ENCODE data around the gene AMBRA1.
"Not testable (repeated sequence)": the region's sequence is repeated elsewhere in the genome, so short reads cannot be mapped to it uniquely, and the experiment has no call there.

The AMBRA1 gene

DNA sequence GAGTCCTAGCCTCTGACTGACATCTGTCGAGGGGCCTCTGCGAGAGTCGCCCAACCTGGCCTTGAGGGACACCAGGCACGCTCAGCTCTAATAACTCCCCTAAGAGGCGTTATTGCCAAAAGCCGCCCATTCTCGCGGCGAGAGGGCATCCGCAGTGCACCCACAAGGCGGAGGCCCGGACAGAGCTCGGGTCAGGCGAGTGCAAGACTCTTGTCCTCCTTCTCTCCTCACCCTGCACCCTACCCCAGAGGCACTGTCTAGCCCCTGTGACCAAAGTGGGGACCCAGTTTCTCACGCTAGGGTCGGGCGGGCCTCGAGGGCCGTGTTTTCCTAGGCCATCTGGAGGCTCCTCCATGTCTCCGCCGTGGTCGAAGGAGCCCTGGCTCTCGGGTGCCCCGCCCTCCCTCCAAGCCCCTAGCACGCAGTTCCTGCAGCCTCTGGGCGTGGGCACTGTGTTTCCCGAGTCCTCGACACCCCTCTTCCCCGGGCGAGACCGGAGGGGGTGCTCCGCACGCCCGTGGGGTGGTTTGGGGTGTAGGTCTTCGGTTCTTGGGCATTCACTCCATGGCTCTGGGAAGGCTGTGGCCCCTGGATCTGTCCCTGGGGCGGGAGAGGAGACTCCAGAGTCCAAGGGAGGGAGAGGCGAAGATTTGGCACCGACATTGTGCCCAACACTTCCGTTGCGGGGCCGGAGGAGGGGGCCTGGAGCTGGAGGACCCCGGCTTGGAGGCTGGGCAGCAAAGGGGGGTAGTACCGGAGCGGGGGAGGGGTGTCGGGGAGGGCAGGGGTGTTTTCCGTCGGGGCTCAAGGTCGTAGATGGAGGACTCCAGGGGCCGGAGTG, 203.3 kb downstream of the AMBRA1 start:
- DNase-seq = no peak

DNA sequence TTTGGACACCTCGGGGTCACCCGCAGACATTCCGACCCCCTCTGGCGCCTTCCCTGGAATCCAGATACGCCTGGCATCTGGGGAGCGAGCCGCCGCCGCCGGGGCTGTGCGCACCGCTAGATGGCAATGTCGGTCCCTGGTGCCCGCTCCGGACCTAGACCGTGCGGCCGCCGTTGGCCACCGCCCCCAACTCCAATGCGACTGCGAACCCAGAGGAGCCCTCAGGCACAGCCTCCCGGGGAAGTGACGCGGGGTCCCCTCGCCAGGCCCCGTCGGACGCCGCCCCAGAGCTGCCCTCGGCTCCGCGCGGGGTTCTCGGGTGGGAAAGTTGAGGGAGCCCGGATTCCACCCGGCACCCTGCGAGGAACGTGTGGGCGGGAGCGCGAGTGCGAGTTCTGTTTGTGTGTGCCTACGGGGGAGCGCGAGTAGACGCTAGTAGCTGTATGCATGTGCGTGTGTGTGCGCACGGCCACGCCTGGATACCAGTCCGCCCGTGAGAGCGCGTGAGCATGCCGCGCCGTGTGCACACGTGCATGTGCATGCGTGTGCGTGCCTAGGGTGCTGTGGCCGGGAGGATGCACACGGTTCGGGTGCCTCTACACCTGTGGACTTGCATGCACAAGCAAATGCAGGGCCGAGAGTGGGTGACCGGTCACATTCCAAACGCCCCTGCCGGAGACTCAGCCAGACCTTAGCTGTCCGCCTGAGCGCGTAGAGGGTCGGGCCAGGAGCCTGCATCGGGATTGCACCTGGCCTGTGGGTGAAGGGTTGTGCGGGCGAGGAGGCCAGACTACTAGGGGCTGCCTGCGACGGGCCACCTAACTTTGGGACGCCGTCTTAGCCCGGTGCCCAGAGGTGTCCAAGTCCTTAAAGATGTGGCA, 204.1 kb downstream of the AMBRA1 start:
- DNase-seq = peak; percentile 37 to 54

DNA sequence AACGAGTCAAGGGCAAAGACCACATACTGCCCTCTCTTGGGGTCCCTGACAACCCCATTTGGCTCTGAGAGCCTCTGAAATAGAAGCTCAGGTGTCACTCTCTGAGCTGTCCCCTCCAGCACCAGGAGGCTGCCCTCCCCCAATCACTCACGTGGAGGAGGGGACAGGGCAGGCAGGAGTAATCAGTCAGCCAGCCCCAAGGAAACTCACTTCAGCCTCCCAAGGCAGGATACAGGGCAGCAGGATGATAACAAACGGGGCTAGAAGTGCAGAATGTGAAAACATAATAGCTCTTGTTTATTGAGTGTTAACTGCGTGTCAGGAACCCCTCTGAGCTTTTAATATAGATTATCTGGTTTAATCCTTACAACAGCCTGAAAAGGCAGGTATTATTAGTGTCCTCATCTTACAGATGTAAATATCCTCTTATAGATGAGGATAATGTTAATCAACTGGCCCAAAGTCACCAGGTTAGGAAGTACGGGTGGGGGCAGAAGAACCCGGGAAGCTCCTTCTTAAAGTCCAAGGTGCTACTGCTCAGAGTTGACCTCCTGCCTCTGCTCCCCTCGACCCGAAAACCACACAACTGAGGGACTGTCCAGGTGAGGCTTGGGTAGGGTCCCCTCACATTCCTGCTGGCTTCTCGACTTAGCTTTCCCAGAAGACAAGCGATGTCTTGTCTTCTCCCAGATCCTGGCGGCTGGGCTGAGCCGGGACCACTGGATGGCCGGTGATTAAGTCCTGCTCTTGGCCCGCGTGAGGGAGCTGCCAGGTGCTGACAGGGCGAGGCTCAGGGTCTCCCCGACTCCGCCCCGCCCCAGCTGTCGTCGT, 205.0 kb downstream of the AMBRA1 start:
- DNase-seq = no peak

GRCh38 chr11:46387919-46388618, 205.8 kb downstream of the AMBRA1 start:
- DNase-seq = no peak

- DNase-seq = no peak
These were observed 206.4 kb downstream of the AMBRA1 start for GRCh38 chr11:46387456-46387855.

DNA sequence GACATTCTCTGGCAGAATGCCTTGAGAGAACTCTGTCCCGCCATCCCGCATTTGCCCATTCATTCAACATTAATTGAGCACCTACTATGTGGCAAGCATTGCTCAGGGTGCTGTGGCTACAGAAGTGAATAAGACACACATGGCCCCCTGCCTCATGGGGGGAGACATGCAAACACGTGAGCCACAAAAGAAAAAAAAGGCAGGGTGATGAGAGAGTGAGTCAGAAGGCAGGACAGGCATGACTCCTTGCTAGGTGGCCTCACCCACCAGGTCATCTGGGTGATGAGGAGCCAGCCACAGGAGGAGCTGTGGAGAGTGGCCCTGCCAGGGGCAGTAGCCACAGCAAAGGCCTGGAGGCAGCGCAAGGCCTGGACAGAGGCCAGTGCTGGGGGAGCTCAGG, 207.1 kb downstream of the AMBRA1 start:
- no peak for DNase-seq

DNA sequence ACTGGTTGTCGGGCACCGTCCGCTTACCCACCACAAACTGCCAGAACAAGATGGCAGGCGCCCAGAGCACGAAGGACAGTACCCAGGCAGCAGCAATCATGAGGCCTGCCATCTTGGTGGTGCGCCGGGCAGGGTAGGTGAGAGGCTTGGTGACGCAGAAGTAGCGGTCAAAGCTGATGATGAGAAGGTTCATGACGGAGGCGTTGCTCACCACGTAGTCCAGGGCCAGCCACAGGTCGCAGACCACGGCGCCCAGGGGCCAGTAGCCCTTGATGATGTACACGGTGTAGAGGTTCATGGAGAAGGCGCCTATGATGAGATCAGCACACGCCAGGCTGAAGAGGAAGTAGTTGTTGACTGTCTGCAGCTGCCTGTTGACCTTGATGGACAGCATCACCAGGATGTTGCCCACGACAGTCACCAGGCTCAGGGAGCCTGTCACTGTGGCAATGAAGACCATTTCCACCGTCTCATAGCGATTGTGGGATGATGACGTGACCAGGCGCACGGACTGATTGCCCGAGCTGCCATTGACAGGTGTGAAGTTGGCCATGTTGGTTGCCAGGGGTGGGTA, 207.7 kb downstream of the AMBRA1 start:
- no peak for DNase-seq

DNA sequence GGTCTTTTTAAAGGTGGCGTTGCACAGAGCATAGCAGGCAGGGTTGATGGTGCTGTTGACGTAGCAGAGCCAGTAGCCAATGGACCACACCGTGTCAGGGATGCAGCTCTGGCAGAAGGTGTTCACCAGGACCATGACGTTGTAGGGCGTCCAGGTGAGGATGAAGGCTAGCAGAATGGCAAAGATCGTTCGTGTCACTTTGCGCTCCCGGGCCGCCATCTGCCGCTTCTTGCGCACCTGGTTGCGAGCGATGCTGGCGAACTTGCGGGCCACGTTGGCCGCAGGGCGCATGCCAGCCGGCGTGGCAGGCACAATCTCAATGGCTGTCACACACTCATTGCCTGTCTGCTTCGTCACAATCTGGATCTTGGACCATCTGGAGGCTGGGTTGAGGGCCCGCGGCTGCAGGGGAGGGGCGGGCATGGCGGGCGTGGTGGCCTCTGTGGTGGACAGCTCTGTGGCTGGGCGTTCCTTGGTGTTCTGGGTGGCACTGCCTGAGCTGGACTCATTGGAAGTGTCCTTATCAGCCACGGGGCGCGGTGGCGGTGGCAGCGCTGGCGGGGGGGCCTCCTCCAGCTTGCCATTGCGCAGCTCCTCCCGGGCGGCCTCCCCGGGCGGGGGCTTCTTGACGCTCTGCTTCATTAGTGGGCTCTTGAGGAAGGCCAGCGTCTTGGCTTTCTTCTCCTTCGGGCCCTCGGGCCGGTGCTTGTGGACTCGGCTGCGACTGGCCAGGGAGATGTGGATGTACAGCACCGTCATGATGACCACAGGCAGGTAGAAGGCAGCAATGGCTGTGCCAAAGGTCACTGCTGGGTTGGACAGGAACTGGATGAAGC, 208.4 kb downstream of the AMBRA1 start:
- DNase-seq = no peak

- no peak for DNase-seq
These were observed 209.7 kb downstream of the AMBRA1 start for GRCh38 chr11:46383974-46384701.

- DNase-seq = no peak
These were observed 210.4 kb downstream of the AMBRA1 start for GRCh38 chr11:46383404-46383758.

- no peak for DNase-seq
These were observed 211.0 kb downstream of the AMBRA1 start for GRCh38 chr11:46382646-46383403.

DNA sequence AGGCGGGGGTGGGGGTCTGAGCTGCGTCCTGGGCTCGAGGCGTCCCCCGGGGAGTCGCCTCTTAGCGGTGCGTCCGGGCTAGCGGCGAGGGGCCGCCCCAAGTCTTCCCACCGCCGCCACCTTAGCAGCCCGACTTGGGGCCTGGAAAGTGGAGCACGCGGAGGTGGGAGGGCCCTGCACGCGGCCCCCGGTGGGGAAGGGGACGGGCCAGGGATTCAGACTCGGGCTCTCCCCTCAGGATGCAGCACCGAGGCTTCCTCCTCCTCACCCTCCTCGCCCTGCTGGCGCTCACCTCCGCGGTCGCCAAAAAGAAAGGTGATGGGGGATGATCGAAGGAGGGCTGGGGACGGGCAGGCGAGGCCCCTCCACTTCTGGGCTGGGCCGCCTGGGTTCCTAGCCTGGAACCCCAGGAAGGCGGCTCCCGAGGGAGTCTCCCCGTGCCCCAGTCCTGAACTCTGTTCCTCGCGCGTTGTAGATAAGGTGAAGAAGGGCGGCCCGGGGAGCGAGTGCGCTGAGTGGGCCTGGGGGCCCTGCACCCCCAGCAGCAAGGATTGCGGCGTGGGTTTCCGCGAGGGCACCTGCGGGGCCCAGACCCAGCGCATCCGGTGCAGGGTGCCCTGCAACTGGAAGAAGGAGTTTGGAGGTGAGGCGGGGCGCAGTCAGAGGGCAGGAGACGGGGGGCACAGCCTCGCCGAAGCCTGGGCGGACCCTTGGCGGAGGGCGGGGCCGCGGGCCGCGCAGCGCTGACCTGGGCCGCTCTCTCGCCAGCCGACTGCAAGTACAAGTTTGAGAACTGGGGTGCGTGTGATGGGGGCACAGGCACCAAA, 211.8 kb downstream of the AMBRA1 start:
- no peak for DNase-seq

DNA sequence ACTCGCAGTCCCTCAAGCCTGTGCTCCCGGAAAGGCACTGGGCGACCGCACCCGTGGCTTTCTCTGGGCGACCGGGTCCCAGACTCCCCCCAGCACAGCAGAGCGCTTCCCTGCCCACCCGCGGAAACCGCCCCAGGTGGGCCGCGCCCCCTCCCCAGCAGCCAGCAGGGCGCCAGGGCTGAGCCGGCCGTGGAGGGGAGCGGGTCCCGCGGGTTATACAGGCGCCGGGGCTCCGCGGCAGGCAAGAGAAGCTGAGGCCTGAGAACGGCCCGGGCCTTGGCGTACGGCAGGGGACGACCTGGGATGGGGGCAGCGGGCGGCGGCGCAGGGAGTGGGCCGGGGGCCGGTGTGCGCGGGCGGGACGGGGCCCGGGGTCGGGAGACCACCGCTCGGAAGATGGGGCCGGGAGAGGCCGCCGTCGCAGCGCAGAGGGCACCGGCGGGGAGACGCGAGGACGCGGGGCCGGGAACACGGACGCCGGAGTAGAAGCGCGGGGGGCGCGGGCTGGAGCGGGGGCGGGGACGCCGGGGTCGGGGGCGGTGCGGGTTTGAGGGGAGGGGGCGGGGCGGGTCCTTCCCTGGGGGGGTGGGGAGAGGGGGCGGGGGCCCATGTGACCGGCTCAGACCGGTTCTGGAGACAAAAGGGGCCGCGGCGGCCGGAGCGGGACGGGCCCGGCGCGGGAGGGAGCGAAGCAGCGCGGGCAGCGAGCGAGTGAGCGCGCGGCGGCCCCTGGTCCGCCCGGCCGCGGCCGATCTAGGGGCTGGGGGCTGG, 212.6 kb downstream of the AMBRA1 start, which contains the start of gene MDK:
Gene MDK (plus strand): TSS at position 622 of the 771 bp plus-strand sequence. CDS start 389 bp downstream, outside the sequence.
- no peak for DNase-seq

- DNase-seq = peak in 1 of 2 experiments; percentile 49
These were observed 213.3 kb downstream of the AMBRA1 start for GRCh38 chr11:46380340-46381047.

DNA sequence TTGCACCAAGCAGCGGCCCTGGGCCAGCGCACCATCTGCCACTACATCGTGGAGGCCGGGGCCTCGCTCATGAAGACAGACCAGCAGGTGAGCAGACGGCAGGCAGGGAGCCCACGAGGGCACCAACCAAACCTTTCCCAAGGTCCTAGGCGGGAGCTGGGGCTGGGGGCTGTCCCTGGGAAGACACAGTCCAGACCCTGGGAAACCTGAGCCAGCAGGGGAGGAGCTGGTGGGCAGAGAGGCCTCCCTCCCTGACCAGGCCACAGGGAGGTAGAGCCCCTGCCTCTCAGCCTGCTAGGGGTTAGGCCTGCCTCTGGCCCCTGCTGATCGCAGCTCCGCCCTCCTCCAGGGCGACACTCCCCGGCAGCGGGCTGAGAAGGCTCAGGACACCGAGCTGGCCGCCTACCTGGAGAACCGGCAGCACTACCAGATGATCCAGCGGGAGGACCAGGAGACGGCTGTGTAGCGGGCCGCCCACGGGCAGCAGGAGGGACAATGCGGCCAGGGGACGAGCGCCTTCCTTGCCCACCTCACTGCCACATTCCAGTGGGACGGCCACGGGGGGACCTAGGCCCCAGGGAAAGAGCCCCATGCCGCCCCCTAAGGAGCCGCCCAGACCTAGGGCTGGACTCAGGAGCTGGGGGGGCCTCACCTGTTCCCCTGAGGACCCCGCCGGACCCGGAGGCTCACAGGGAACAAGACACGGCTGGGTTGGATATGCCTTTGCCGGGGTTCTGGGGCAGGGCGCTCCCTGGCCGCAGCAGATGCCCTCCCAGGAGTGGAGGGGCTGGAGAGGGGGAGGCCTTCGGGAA, 214.1 kb downstream of the AMBRA1 start:
- DNase-seq = not testable (repeated sequence)

Measured in NCI-H187 (cell line).